ENCODE data around the gene TCERG1L. TPM values are rescaled to one million over a fixed set of nuclear protein-coding genes. Genes with fewer than 3 reads are reported as not detected.

TCERG1L gene
- total RNA-seq, 2 experiments from 2014 or later, result 0.06 TPM; not detected in 1

DNA sequence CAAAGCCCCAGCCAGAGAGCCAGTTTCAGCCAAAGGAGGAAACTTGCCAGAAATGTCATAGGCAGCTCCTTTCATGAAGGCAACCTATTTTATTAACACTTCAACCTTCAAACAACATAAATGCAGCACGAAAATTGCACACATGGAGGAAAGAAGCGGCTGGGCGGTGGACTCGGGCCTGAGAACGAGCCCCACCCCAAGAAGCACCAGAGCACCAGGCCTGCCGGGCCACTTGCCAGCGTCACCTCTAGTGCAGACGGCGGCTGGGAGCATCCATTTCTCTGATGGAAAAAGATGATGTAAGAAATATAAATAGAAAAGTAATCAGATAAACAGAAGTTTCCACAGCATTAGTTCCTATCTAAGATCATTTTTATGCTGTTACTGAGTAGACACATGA is 100.0 kb downstream of the TCERG1L start:
- no peaks in the 10 kb centered on the region for H3K4me1 Mint-ChIP-seq (ENCODE audit: low read depth)
- no peaks in the 10 kb centered on the region for H3K27me3 Mint-ChIP-seq
- H3K9me3 ChIP-seq (ENCODE audit: control insufficient read depth in 1 of 2, insufficient read depth in 1 of 2, low read length in 2 of 2), result peaks cover 0 to 23% of the 10 kb centered on the region in 2 experiments
- H3K9me3 Mint-ChIP-seq, result no peaks in the 10 kb centered on the region
- H3K4me1 ChIP-seq (ENCODE audit: insufficient read depth, low read length), result no peaks in the 10 kb centered on the region
- intact Hi-C loops (cut with DNase I, micrococcal nuclease), result no loop called here
- DNase-seq (no peak), ATAC-seq (ENCODE audit: poor library complexity) (no peak)
- ChIA-PET CTCF (no interaction called here), POLR2A (no interaction called here)
- no peaks in the 10 kb centered on the region for H3K36me3 ChIP-seq (ENCODE audit: insufficient read depth, low read length)
- H3K4me3 ChIP-seq (ENCODE audit: low read length), result no peak overlapping the region
- no peak overlapping the region for H3K4me3 Mint-ChIP-seq
- H3K36me3 Mint-ChIP-seq (ENCODE audit: low read depth), result no peaks in the 10 kb centered on the region
- H3K27ac Mint-ChIP-seq, result no peak overlapping the region
- no peak overlapping the region for H3K27ac ChIP-seq (ENCODE audit: low read depth in 1 of 2, low read length in 2 of 2)
- no peaks in the 10 kb centered on the region for H3K27me3 ChIP-seq (ENCODE audit: control insufficient read depth in 1 of 2, insufficient read depth in 2 of 2, low read length in 2 of 2)
- TF ChIP-seq, protein P1, sequence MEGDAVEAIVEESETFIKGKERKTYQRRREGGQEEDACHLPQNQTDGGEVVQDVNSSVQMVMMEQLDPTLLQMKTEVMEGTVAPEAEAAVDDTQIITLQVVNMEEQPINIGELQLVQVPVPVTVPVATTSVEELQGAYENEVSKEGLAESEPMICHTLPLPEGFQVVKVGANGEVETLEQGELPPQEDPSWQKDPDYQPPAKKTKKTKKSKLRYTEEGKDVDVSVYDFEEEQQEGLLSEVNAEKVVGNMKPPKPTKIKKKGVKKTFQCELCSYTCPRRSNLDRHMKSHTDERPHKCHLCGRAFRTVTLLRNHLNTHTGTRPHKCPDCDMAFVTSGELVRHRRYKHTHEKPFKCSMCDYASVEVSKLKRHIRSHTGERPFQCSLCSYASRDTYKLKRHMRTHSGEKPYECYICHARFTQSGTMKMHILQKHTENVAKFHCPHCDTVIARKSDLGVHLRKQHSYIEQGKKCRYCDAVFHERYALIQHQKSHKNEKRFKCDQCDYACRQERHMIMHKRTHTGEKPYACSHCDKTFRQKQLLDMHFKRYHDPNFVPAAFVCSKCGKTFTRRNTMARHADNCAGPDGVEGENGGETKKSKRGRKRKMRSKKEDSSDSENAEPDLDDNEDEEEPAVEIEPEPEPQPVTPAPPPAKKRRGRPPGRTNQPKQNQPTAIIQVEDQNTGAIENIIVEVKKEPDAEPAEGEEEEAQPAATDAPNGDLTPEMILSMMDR (IDR thresholded peaks at IDR 0.05), result no peak

DNA sequence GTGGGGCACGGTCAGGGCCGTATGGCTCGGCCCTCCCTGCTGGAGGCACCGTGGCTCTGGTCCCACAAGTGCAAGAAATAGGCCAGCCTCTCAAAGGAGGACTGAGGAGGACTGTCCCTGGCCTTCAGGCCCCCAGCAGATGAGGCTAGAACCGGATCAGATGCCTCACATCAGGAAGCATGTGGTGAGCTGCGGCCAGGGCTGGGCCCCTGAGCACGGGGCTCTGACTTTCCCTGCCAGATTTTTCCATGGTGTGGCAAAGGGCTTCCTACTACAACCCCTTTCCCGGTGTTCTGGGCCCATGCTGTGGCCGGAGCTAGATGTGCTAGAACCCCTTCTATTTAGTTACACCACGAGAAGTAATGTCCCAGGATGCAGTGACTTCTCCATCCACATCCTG is 100.4 kb downstream of the TCERG1L start:
- no peaks in the 10 kb centered on the region for H3K27me3 Mint-ChIP-seq
- H3K36me3 ChIP-seq (ENCODE audit: insufficient read depth, low read length), result no peaks in the 10 kb centered on the region
- no peaks in the 10 kb centered on the region for H3K4me1 ChIP-seq (ENCODE audit: insufficient read depth, low read length)
- CTCF ChIA-PET, result no interaction called here
- H3K27ac ChIP-seq (ENCODE audit: low read depth in 1 of 2, low read length in 2 of 2), result no peak overlapping the region
- H3K27me3 ChIP-seq (ENCODE audit: control insufficient read depth in 1 of 2, insufficient read depth in 2 of 2, low read length in 2 of 2), result no peaks in the 10 kb centered on the region
- TF ChIP-seq, protein P1 (IDR thresholded peaks at IDR 0.05), result no peak
- DNase-seq (no peak), ATAC-seq (ENCODE audit: poor library complexity) (no peak)
- H3K4me3 ChIP-seq (ENCODE audit: low read length), result no peak overlapping the region
- H3K4me3 Mint-ChIP-seq, result no peak overlapping the region
- H3K36me3 Mint-ChIP-seq (ENCODE audit: low read depth), result no peaks in the 10 kb centered on the region
- H3K9me3 Mint-ChIP-seq, result no peaks in the 10 kb centered on the region
- intact Hi-C loops (cut with DNase I, micrococcal nuclease), result no loop called here
- no peaks in the 10 kb centered on the region for H3K4me1 Mint-ChIP-seq (ENCODE audit: low read depth)
- H3K9me3 ChIP-seq (ENCODE audit: control insufficient read depth in 1 of 2, insufficient read depth in 1 of 2, low read length in 2 of 2), result peaks cover 0 to 23% of the 10 kb centered on the region in 2 experiments
- POLR2A ChIA-PET, result no interaction called here
- H3K27ac Mint-ChIP-seq, result no peak overlapping the region

DNA sequence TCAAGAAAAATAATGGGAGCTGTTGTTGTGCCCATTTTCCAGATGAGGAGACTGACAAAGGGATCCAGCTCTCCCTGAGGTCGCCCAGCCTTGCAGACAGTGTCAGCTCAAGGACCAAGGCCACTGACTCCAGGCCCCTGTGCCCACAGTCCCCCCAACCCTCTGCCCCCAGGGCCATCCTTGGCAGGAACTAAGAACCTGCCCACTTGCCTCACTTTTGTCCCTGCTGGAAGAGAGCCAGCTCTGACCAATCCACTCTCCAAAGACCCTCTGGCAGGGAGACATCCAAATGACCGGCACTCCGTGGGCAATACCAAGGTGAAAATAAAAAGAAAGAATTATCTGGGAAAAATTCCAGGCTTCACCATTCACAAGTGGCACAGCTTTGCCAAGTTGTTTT is 101.3 kb downstream of the TCERG1L start:
- H3K36me3 Mint-ChIP-seq (ENCODE audit: low read depth), result no peaks in the 10 kb centered on the region
- POLR2A ChIA-PET, result no interaction called here
- CTCF ChIA-PET, result no interaction called here

More for the DNA sequence above, 101.3 kb downstream of the TCERG1L start:
- no peaks in the 10 kb centered on the region for H3K4me1 ChIP-seq (ENCODE audit: insufficient read depth, low read length)
- TF ChIP-seq, protein P1 (IDR thresholded peaks at IDR 0.05), result no peak
- H3K36me3 ChIP-seq (ENCODE audit: insufficient read depth, low read length), result no peaks in the 10 kb centered on the region
- no peak overlapping the region for H3K4me3 Mint-ChIP-seq
- no peak for ATAC-seq (ENCODE audit: poor library complexity)
- H3K27ac Mint-ChIP-seq, result no peak overlapping the region
- intact Hi-C loops (cut with DNase I, micrococcal nuclease), result no loop called here
- H3K27me3 ChIP-seq (ENCODE audit: control insufficient read depth in 1 of 2, insufficient read depth in 2 of 2, low read length in 2 of 2), result no peaks in the 10 kb centered on the region
- no peak overlapping the region for H3K27ac ChIP-seq (ENCODE audit: low read depth in 1 of 2, low read length in 2 of 2)
- peaks cover 0 to 31% of the 10 kb centered on the region in 2 experiments for H3K9me3 ChIP-seq (ENCODE audit: control insufficient read depth in 1 of 2, insufficient read depth in 1 of 2, low read length in 2 of 2)
- no peaks in the 10 kb centered on the region for H3K27me3 Mint-ChIP-seq
- H3K4me1 Mint-ChIP-seq (ENCODE audit: low read depth), result no peaks in the 10 kb centered on the region
- no peak for DNase-seq
- H3K9me3 Mint-ChIP-seq, result no peaks in the 10 kb centered on the region
- H3K4me3 ChIP-seq (ENCODE audit: low read length), result no peak overlapping the region

Measured in CD4-positive, alpha-beta T cell (primary cell).